HFF-Myc (cell line): ENCODE results near the gene CCDC160.
A peak's percentile ranks its signal among the peaks of the same experiment; 100 is the strongest.

Experiments
- DNase-seq: peaks from one replicate; pipeline ENCODE4 v3.0.0-alpha.2; 2011; ENCODE audit warnings: low read depth; ENCODE audit errors: extremely low read depth
- H3K4me3 ChIP-seq: replicated peaks from 2 replicates; pipeline ENCODE4 v1.5.1; 2011; ENCODE audit warnings: low read depth, mild to moderate bottlenecking, control low read depth, low read length
- TF ChIP-seq, protein P1 (sequence below): IDR thresholded peaks from 2 replicates; pipeline ENCODE4 v1.5.1; 2012; ENCODE audit warnings: mild to moderate bottlenecking, low read depth, low read length, control low read depth; ENCODE audit errors: missing control alignments

The CCDC160 gene

DNA sequence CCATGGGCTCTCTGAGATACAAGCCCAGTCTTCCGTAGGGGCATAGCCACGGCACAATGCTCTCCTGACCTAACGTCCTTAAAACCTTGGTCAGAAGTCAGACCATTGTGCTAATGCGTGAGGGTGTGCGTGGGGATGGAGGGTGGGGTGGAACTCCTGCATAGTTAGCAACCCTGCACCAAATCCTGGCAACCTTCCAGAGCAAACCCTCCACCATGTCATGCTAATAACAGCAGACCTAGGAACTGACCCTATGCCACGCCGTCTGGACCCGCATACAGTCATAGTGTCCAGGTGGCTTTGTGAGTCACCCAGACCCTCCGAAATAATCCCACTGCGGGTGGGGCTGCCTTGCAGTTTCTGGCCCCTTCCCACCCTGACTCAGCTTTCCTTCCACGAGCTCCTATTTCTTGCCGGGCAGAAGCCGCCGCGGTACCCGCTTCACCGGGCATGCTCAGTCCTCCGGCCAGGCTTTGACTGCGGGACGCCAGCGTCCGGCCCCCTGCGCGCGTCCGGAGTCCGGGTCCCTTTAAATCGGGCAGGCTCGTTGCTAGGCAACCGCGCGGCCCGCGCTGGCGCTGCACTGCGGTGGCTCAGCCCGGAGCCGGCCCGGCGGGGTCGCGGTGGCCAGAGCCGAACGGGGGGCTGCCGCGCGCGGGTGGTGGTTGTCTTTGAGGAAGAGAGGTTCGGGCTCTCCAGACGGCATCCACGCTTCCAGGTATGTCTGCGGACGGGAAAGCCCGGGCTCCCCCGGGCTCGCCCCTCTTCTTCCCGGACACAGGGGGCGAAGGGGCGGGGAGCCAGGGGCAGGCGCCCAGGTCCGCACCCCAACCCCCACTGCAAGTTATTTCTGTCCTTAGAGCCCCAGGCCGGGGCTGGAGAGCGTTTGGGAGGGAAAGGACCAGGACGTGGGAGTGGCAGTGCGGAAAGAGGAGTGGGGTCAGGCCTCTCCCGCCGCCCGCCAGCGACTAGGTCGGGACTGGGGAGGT, at the start of gene CCDC160:
CCDC160 (plus strand) TSS at position 557 of the 989 bp plus-strand sequence. CDS start 7,619 bp downstream, outside the sequence.
- DNase-seq: no peak
- TF ChIP-seq, protein P1, sequence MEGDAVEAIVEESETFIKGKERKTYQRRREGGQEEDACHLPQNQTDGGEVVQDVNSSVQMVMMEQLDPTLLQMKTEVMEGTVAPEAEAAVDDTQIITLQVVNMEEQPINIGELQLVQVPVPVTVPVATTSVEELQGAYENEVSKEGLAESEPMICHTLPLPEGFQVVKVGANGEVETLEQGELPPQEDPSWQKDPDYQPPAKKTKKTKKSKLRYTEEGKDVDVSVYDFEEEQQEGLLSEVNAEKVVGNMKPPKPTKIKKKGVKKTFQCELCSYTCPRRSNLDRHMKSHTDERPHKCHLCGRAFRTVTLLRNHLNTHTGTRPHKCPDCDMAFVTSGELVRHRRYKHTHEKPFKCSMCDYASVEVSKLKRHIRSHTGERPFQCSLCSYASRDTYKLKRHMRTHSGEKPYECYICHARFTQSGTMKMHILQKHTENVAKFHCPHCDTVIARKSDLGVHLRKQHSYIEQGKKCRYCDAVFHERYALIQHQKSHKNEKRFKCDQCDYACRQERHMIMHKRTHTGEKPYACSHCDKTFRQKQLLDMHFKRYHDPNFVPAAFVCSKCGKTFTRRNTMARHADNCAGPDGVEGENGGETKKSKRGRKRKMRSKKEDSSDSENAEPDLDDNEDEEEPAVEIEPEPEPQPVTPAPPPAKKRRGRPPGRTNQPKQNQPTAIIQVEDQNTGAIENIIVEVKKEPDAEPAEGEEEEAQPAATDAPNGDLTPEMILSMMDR: no peak
- H3K4me3 ChIP-seq: peak within 1 kb of the TSS; percentile 38

DNA sequence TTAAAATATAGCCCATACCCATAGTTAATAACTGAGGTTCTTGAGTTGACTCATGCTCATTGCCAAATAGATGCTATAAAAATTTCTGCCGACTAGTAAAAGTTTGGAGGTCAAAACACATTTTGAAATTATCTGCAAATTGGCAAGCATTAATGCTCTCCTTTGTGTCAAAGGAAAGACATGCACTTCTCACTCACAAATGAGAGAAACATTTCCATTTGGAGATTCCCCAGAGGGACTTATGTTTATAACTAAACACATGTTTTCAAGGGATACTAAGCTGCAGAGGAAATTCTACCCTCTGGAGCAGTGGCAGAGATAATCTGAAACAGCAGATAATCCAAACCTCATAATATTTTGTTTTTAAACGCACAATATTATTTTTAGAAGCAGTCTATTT, 45.7 kb upstream of the CCDC160 start:
- no peak for DNase-seq
- H3K4me3 ChIP-seq: no peak overlapping the region
- TF ChIP-seq, protein P1: no peak

DNA sequence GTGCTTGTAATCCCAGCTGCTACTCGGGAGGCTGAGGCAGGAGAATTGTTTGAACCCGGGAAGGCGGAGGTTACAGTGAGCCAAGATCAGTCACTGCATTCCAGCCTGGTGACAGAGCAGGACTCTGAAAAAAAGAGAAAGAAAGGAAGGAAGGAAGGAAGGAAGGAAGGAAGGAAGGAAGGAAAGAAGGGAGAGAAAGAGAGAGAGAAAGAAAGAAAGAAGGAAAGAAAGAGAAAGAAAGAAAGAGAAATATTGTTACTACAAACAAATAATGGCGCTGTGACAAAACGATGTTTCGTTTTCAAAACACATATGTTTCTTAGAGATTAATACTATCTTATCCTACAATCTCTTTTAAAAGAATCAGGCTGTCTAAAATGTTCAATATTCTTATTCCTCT, 42.1 kb upstream of the CCDC160 start:
- TF ChIP-seq, protein P1: no peak
- no peak overlapping the region for H3K4me3 ChIP-seq
- no peak for DNase-seq

DNA sequence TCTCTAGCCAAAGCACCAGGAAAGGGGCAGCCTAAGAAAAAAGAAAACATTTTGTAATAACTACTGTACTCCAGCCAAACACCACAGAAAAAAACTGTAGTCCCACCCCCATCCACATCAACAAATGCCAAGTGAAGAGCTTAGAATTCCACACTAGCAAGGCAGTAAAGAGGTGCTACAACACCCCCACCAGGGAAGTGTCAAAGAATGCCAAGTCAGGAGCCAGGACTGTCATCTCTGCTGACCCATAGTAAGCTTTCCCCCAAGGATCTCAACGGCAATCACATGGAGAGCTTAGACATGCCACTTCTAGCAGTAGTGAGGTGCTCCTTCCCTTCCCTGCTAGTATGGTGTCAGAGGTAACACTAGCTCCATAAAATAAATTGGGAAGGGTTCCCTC, 34.4 kb upstream of the CCDC160 start:
- no peak for DNase-seq
- TF ChIP-seq, protein P1: no peak
- H3K4me3 ChIP-seq: no peak overlapping the region

DNA sequence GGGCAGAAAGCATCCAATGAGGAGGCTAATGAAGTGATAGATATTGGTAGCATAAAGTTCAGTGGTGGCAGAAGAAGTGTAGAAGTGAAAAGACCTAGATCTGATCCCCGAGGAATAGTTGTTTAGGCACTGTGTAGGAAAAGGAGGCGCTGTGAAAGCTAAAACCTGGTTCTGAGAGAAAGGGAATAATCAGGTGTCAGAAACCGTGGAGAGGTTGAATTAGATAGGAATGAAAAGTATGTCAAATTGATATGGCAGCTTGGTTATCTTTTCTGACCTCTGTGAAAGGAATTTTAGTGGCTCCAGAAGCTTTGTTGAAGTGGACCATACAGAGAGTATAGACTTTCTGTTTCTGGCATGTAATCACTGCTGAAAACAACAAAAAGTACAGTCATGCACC, 30.8 kb upstream of the CCDC160 start:
- DNase-seq: no peak
- TF ChIP-seq, protein P1: no peak
- H3K4me3 ChIP-seq: no peak overlapping the region

DNA sequence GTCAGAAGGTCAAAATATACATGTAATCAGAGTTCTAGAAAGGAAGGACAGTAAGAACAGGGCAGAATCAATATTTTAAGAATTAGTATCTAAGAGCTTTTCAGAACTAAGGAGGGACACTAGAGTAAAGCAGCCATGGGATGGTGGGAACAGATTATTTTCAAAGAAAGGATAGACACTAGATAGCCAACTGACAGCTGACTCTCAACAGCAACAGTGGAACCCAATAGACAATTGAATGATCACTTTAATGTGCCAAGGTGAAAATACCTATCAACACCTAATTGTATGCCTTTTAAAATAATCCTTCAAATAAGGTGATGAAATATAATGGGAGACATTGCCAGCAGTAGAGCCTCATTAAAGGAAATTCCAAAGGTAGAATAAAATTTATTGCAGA, 26.5 kb upstream of the CCDC160 start:
- no peak overlapping the region for H3K4me3 ChIP-seq
- no peak for DNase-seq
- TF ChIP-seq, protein P1: no peak
